Suprapubic skin (tissue), 3 donors: ENCODE data around the gene CACNA2D3.

Experiments
- EP300 ChIP-seq: sonication (generic); formaldehyde crosslinking; IDR thresholded peaks from one replicate; pipeline ENCODE4 v1.6.1; 2017; ENCODE audit warnings: antibody characterized with exemption
- POLR2A ChIP-seq, 2 donors: fragments of 450-650 bp; IDR thresholded peaks; one replicate each; pipeline ENCODE4 v1.6.1; 2017; ENCODE audit warnings: antibody characterized with exemption in 2 of 2, mild to moderate bottlenecking in 2 of 2, moderate library complexity in 2 of 2
- TF ChIP-seq, protein P1 (sequence below), 2 donors: fragments of 200-600 bp in 1 of 2; fragments of 450-650 bp in 1 of 2; sonication (generic) in 1 of 2; IDR thresholded peaks; one replicate each; pipeline ENCODE4 v1.5.1; 2016 to 2019; ENCODE audit warnings: antibody characterized with exemption in 2 of 2, mild to moderate bottlenecking in 1 of 2, moderate library complexity in 1 of 2

DNA sequence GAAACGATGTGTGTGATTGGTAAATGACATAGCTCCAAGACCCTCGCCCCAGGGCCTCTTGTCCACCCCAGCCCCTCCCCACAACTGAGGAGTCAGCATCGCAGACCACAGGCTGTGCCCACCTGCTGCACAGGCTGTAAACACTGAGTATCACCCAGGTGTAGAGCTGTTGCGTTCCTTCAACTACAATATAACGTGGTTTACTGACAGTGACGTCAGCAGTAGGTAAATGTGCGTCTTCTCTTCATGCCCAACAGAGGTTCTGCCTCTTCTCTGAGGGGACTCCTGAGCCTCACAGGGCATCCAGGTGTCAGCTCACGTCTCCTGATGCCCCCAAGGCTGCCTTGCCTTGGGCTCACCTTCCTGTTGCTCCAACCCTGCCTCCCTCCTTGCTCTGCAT is 395.1 kb downstream of the CACNA2D3 start:
- TF ChIP-seq, protein P1, sequence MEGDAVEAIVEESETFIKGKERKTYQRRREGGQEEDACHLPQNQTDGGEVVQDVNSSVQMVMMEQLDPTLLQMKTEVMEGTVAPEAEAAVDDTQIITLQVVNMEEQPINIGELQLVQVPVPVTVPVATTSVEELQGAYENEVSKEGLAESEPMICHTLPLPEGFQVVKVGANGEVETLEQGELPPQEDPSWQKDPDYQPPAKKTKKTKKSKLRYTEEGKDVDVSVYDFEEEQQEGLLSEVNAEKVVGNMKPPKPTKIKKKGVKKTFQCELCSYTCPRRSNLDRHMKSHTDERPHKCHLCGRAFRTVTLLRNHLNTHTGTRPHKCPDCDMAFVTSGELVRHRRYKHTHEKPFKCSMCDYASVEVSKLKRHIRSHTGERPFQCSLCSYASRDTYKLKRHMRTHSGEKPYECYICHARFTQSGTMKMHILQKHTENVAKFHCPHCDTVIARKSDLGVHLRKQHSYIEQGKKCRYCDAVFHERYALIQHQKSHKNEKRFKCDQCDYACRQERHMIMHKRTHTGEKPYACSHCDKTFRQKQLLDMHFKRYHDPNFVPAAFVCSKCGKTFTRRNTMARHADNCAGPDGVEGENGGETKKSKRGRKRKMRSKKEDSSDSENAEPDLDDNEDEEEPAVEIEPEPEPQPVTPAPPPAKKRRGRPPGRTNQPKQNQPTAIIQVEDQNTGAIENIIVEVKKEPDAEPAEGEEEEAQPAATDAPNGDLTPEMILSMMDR (IDR thresholded peaks at IDR 0.05): no peak
- TF ChIP-seq POLR2A (IDR thresholded peaks at IDR 0.05) (no peak), EP300 (no peak)
